ENCODE data around the gene POPDC3.
"Not testable (repeated sequence)": the region's sequence is repeated elsewhere in the genome, so short reads cannot be mapped to it uniquely, and the experiment has no call there.

POPDC3 gene

DNA sequence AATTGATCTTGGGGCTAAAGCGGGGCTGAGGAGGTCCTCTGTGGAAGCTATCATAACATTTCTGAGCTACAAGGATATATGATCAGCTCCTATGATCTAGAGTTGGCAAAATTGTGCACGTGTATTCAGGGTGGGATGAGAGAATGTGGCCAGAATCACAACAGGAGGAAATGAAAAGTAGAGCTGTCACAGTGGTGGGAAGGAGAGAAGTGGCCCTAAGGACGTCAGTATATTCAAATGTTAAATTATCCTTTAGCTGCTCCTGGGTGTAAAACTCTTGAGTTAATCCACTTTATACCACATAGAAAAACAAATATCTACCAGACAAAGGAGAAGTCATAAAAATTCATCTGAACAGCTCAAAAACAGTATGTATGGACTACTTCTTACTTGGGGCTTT is 14.8 kb upstream of the POPDC3 start:
- DNase-seq: no peak

DNA sequence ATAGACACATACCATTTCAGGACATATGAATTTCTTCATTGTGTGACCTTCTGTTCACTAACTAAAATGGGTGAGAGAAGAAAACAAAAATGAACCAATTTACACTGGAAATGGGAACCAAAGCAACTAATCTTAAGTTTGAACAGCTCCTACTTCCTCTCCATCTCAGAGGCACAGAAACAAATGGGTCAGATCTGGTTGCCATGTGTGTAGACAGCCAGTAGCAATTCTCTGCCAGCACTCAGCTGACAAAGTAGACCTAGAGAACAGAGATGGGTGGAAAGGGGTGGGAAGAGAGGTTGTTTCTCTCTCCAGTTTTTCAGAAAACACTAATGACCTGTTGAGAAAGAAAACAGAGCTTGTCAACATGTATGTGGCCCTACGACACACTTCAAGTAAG is 14.3 kb upstream of the POPDC3 start:
- DNase-seq: no peak

DNA sequence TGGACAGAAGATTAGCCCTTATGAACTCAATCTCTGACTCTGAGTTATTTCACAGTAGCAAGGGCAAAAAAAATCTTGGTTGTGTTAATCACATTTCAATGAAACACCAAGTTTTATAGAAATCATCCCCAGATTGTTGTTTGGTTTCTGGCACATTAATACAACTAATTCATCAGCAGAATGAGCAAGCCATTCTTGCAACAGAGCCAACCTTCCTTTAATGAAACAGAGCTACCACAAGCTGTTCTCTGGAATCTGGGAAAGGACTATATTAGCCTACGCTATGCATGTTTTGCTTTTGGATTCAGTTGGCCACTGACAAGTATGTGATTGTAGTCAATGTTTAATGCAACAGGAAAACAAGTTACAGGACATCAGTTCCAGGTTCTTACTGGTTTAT is 13.8 kb upstream of the POPDC3 start:
- DNase-seq: no peak

DNA sequence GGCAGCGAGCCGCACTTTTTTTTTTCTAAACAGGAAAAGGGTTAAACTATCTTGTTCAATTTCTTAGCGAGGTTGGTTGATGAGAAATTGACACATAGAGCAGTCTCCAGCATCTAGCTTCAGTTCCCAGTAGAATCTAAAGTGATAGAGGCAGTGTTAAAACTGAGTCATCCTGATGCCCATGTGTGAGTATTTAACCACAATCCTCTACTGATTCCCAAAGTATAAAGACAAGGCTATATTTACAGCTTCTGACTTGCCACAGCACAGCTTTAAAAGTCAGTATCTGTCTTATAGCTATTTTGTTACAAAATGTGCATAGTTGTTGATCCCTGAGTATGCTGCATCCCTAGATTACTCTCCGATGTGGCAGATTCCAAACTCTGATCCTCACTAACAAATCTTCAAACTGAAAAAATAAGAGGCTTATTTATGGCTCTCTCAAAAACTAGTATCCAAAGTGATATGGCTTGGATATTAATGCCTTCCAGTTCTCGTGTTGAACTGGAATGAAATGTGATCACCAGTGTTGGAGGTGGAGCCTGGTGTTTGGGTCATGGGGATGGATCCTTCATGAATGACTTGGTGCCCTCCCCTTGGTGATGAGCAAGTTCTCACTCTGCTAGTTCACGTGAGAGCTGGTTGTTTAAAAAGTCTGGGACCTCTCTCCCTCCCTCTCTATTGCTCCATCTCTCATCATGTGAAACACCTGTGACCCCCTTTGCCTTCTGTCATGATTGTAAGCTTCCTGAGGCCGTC is 13.1 kb upstream of the POPDC3 start:
- DNase-seq: no peak

DNA sequence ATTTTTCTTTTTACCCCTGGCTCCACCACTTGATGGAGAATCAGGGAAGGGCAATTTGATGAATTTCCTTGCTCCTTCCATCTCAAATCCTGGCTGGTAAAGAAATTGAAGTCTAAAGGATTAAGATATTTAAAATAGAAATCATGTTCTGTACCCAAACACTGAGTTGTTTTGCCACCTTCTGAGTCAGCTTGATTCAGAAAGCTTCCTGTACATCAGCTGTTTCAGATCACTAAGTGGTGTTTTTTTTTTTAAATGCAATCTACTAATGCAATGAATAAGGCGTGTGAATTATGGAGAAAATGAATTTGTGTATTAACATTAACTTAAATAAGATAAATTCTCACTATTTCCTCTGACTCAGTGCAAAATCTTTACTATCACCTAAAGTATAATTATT is 11.5 kb upstream of the POPDC3 start:
- DNase-seq: no peak

DNA sequence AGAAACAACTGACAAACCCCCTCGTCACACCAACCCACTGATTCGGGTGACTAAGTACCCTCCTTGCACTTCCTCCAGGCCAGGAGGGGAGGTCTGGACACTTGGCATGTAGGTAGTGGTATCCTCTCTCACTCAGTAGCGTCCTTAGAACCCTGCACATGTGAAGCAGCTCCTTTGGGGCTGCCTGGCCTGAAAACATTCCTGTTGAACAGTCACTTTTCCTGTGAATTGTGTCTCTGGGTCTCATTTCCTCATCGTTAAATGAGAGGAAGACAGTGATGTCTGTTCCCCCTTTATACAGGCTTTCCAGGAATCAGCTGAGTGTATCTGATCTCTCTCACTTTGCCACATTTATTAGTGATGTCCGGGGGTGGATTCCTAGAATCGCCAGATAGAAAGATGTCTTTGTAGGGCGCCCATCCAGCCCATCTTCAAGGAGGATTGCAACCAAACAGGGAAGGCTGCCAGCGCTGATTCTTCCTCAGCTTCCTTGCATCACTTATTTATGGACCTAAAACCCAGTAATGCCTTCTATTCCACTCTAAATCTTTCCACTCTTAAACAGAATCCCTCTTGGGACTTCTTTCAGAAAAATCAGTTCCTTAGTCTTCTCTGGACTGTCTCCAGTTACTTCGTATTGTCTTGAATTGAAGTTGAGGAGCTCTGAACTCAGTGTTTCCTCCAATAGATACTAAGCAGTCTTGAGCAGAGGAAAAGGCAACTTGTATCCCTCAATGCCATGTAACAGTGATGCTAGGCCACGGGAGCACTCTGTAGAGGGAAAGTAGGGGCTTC is 9.4 kb upstream of the POPDC3 start:
- no peak for DNase-seq

- DNase-seq: no peak
Observed at GRCh38 chr6:105188251-105188650, 8.4 kb upstream of the POPDC3 start.

DNA sequence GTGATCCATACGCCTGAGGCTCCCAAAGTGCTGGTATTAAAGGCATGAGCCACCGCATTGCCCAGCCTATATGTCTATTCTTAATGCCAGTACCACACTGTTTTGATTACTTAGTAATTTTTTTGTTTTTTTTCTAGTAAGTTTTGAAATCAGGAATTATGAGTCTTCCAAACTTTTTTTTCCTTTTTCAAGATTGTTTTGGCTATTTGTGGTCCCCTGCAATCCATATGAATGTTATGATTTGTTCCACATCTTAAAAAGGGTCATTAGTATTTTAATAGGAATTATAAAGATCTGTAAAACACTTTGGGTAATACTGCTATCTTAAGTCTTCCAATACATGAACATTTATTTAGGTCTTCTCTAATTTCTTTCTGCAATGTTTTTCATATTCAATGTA is 6.8 kb upstream of the POPDC3 start:
- DNase-seq: no peak

- DNase-seq: no peak
Observed at GRCh38 chr6:105184921-105185320, 5.1 kb upstream of the POPDC3 start.

- DNase-seq: no peak
Observed at GRCh38 chr6:105181981-105182515, 2.2 kb upstream of the POPDC3 start.

- no peak for DNase-seq
Observed at GRCh38 chr6:105178636-105179035, 1.2 kb downstream of the POPDC3 start.

GRCh38 chr6:105178110-105178509 is 1.7 kb downstream of the POPDC3 start:
- no peak for DNase-seq

DNA sequence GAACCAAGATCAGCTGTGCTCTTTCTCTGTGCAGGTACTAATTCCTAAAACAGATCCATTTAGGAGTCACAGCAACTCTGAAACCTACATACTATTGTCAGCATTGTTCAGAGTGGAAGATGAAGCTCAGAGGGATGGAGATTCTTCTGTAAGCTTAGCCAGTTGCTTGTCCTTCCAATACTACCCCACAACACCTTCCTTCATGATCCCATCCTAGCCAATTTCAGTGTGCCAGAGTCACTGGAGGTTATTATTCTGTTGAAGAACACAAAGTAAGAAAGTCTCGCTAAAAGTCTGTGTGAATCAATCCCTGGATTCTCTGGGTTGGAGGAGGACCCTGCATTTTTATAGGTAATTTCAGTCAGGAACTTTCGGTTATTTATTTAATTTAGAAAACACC is 2.3 kb downstream of the POPDC3 start:
- no peak for DNase-seq

- DNase-seq: no peak
Observed at GRCh38 chr6:105174512-105174911, 5.3 kb downstream of the POPDC3 start.

DNA sequence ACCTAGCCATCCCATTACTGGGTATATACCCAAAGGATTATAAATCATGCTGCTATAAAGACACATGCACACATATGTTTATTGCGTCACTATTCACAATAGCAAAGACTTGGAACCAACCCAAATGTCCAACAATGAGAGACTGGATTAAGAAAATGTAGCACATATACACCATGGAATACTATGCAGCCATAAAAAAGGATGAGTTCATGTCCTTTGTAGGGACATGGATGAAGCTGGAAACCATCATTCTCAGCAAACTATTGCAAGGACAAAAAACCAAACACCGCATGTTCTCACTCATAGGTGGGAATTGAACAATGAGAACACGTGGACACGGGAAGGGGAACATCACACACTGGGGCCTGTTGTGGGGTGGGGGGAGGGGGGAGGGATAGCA is 7.3 kb downstream of the POPDC3 start:
- DNase-seq: not testable (repeated sequence)

- DNase-seq: no peak
Observed at GRCh38 chr6:105170059-105170458, 9.8 kb downstream of the POPDC3 start.

DNA sequence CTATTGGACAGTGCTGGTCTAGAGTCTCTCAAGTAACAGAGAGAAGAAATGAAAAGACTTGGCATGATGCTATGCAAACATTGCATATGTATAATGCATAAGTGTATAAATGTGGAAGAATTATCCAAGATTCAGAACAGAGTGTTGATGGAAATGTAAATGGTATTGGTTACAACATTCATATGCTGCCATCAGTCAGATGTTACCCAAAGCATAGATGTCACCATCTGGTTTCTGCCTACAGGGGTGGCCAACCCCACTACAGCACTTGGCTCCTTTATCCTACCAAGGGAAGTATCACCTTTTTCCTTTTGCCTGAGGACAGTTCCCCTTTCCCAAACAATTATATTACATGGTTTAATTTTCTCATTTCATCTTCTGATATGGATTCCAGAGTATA is 11.9 kb downstream of the POPDC3 start:
- no peak for DNase-seq

DNA sequence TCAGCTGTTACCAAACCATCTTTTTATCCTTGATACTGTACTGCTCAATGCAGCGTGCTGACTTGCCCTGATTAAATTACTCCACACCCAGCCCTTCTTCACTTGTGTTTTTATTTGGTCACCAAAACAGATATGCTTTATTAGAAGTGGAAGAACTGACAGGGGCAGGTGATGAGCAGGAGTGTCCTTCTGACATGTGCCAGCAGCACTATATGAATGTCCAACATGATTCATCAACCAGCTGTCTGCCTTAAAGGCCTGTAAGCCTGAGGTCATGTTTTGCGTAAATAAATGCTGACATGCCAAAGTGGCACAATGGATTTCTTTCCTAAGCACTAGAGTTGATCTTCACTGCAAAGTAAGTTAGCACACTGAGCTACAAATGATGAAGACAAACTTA is 15.4 kb downstream of the POPDC3 start:
- DNase-seq: peak; percentile 1

- DNase-seq: no peak
Observed at GRCh38 chr6:105163183-105163582, 16.6 kb downstream of the POPDC3 start.

DNA sequence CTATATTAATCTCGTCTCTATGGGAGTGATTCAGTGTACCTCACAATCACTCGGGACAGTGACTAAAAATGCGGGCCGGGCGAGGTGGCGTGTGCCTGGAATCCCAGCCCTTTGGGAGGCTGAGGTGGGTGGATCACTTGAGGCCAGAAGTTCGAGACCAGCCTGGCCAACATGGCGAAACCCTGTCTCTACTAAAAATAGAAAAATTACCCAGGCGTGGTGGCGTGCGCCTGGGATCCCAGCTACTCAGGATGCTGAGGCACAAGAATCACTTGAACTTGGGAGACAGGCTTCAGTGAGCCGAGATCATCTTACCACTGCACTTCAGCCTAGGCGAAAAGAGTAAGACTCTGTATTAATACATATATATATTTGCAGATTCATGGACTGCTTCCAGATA is 17.4 kb downstream of the POPDC3 start:
- DNase-seq: no peak

GRCh38 chr6:105161421-105161820 is 18.4 kb downstream of the POPDC3 start:
- no peak for DNase-seq

DNA sequence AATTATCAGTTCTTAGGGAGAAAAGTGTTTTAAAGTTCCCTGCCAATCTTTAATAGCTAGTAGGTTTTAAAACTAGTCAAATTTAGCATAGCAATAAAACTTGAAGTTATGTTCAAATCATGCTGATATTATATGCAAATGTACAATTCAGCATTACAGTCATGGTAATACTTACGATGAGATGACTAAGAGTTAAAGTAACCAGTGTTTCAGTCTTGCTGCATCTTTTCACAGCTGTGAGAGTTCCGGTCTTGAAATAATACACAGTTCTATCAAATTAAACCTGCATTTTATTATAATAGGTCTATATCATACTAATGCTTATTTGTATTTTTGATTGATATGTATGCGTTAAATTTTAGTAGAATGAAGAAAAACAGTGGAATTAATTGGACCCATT is 26.1 kb downstream of the POPDC3 start:
- no peak for DNase-seq

DNA sequence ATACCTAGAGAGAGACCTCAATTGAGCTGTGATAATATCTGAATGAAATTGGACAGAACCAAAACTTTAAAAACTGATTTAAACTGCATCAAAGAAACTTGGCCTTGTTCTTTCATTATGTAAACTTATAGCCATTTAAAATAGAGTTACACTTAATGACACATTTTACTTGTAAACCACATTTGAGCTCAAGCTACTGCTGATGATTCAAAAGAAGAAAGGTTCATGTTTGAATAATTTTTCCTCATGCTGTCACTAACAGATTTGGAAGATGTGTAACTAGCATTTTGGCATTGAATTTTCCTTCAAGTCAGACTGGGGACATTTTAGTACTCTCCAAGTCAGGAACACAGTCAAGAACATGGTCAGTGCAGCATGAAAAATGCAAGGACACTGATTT is 26.9 kb downstream of the POPDC3 start:
- no peak for DNase-seq

- DNase-seq: no peak
Observed at GRCh38 chr6:105151644-105152043, 28.2 kb downstream of the POPDC3 start.
